NCI-H524 (cell line): Measurements from ENCODE around the gene TEX29.

Source experiments
- DNase-seq, 2 experiments: peaks; one replicate each; lab custom pipeline; 2025; lab: John Stamatoyannopoulos, UW

The TEX29 gene

GRCh38 chr13:111343186-111343805, 22.9 kb downstream of the TEX29 start:
- no peak for DNase-seq

DNA sequence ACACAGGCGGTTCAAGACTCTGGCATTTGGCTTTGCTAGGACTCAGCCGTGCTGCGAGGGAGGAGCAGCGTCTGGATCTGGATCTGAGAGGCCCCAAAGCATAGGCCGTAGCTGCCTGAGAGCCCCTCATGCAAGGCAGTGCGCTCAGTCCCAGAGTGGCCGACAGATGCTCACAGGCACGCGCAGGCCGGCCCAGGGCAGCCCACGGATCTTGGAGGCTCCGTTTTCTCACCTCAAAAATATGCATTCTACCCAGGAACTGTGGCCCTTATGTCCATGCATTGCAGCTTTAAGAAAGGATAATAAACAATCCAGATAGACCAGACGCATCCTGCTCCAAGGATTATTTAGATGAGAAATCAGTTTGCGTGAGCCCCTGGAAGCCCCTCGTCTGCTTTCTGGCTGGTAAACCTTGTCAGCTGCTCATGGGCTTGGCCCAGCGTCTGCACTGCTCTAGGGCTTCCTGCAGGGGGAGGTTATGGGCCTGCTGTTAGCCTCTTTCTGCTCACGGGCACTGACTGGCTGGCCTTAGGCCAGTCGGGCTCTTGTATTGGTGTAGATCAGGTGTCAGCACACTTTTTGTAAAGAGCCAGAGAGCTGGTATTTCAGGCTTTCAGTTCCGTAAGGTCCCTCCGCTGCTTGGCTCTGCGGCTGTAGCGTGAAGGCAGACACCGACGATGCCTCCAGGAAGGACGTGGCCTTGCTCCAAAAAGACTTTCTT, 24.2 kb downstream of the TEX29 start:
- peak; percentile 13 to 72 for DNase-seq

GRCh38 chr13:111345682-111346081, 25.2 kb downstream of the TEX29 start:
- no peak for DNase-seq

DNA sequence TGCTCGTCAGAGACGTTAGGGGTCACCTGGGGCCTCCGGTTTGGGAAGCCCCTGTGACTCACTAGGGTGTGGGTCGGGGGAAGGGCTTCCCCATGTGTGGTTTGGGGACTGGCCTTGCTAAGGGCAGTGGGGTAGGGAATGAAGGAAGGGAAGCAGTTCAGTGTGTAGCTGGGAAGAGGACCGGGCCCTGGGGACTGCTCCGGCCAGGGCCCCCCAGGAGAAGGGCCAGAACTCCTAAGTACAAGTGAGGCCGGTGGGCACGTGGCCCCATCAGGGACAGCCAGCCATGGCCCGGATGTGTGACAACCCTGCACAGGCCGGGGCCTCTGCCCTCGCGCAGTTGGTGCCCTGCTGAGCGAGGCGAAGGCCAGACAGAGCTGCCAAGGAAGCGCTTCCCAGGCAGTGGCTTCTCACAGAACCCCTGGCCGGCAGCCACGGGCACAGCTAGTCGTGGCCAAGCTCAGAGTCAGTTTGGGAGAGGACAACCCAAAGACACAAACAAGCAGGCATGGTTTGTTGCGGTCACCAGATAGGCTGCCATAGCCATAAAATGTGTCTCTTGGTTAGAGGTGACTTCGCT, 25.7 kb downstream of the TEX29 start:
- no peak for DNase-seq

- no peak for DNase-seq
Measured at GRCh38 chr13:111347438-111347837, 27.0 kb downstream of the TEX29 start.

DNA sequence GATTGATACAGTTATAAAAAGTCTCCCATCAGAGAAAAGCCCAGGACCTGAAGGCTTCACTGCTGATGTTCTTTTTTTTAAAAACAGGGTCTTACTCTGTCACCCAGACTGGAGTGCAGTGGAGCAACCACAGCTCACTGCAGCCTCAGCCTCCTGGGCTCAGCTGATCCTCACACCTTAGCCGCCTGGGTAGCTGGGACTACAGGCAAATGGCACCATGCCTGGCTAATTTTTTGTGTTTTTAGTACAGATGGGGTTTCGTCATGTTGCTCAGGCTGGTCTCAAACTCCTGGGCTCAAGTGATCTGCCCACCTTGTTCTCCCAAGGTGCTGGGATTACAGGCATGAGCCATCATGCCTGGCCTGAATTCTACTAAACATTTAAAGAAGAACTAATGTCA, 33.1 kb downstream of the TEX29 start:
- no peak for DNase-seq

DNA sequence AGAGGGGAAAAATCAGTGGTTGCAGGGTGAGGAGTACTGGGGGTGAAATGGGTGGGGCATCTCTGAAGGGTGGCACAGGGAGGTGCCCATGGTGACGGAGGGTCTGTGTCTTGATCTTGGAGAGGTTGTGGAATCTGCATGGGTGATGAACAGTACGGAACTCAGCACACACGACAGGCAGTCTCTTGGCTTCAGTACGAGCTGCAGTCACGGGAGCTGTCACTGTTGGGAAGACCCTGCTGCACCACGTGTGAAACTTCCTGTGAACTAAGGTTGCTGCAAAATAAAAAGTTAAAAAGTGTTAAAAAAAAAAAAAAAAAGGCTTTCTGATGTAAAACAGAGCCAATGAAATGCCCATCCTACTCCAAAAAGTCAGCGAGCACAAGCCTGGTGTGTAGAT, 34.3 kb downstream of the TEX29 start:
- no peak for DNase-seq

GRCh38 chr13:111356795-111357194, 36.4 kb downstream of the TEX29 start:
- DNase-seq = no peak

DNA sequence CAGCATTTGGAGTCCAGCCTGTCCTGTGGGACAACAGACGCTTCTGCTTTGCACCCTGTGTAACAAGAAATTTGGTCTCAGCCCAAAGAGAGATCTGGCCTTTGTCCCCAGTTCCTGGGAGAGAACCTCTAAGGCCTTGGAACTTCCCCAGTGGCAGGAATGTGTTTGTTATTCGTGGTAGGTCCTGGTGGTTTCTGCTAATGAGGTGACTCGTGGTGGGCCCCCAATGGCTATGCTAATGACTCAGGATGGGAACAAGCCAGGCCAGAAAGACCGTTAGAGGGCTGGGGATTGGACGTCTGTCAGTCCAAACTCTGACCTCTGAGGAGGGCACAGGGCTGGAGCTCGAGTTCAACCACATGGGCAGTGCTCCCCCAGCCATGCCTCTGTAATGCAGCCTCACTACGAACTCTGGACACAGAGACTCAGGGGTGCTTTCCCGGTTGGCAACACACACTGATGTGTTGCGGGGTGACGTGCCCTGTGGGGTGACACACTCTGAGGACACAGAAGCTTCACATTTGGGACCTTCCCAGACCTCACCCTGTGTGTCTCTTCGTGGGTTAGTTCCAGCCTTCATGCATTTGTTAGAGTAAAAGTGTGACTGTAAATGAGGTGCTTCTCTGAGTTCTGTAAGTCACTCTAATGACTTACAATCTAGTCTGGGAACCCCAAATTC, 38.9 kb downstream of the TEX29 start:
- DNase-seq = no peak

- DNase-seq = no peak
Measured at GRCh38 chr13:111359930-111360329, 39.5 kb downstream of the TEX29 start.

GRCh38 chr13:111360452-111360851, 40.0 kb downstream of the TEX29 start:
- no peak for DNase-seq

DNA sequence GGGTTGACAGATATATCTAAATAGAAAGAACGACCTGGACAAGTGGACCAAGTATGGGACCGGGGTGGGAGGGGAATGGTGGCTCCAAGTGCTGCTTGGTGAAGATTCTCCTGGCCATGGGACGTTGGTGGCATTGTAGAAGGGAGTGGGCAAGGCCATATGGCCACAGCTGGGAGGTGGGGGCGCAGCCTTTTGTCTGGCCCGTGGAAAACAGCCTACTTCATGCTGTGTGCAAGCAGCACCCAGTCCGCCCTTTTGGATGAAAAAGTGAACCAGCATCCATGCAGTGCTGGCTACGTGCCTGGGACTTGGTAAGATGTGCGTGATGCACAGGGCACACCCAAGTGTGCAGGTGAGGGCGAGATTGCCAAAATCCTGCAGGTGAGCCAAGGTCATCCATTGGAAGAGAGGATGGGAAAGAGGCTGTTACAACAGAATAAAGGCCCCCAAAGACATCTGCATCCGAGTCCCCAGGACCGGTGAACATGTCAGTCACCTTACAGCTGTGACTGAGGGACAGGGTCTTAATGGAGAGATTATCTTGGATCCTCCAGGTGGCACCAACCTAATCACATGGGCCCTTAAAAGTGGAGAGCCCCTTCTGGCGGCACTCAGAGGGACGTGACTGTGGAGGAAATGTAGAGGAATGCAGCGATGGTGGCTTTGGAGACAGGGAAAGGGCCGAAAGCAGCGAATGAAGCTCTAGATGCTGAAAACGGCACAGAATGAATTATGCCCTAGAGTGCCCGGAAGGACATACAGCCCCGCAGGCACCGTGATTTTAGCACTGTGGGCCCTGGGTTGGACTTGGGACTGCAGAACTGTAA, 40.8 kb downstream of the TEX29 start:
- peak; percentile 40 to 69 for DNase-seq

- DNase-seq = no peak
Measured at GRCh38 chr13:111361873-111362648, 41.6 kb downstream of the TEX29 start.

DNA sequence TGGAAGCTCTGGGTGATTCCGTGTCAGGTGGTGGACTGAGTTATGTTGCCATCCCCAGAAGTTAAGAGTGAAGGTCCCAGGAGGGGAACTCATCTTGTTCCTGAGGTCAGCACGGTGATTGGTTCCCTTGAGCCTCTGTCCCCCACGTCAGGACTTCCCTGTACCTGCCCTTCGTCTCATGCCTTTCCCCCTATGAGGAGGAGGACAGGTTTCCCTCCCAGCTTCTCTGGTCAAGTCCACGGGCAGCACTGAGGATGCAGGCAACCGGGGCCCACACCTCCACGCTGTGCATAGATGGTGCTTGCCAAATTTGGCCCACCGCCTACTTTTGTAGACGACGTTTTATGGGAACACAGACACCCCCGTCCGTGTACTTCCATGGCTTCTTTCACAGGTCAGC, 42.7 kb downstream of the TEX29 start:
- DNase-seq = no peak

GRCh38 chr13:111363591-111363990, 43.1 kb downstream of the TEX29 start:
- DNase-seq = no peak

DNA sequence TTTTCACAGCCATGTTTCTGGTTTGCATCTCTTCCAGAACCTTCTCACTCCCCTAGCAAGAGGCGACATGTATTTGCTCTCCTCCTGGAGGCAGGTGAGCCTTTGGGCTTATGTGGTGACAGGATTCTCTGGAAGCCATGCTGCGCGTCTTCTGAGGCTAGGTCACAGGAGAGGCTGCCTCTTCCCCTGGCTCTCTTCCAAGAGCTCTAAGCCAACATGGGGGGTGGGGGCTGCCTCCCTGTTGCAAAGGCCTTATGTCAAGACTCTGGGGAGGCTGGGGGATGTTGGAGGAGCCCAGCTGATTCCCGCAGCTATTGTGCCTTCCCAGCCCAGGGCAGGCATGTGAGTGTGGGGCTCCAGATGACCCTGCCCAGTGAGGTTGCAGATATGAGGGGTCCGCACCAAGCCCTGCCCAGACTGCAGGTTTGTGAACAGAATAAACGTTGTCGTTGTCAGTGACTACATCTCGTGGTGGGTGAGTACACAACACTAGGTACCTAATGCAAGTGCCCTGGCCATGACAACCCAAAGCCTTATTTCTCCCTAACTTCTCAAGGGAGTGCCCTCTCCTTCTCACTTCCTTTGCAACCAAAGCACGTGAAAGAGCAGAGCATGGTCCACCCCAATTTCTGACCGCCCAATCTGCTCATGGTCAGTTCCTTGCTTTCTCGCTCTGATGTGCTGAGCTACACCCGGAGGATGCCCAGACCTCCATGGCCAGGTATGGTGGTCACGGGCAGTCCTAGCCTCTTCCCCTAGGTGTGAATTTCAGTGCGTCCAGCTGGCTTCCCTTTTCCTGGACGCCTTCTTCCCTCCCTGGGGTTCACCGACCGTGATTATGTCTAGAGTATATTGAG, 44.9 kb downstream of the TEX29 start:
- DNase-seq = peak; percentile 4 to 44

- DNase-seq = no peak
Measured at GRCh38 chr13:111367340-111367739, 46.9 kb downstream of the TEX29 start.

DNA sequence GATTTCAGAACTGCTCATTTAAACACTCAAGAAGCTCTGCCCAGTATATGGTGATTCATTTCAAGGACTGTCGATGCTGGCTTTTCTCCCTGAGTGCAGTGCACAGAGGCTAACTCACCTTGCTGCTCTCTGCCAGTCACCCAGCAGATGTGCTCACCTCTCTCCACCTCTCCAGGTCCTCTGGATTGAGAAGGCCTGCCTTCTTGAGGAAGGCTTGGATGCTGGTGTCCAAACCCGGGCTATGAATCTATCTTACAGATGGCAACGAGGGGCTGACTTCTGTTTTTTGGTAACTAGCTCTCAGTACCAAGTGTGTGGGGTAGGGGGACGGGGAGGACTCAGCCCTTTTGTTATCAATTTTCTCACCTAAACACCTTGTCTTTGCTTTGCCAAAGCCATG, 47.6 kb downstream of the TEX29 start:
- no peak for DNase-seq

DNA sequence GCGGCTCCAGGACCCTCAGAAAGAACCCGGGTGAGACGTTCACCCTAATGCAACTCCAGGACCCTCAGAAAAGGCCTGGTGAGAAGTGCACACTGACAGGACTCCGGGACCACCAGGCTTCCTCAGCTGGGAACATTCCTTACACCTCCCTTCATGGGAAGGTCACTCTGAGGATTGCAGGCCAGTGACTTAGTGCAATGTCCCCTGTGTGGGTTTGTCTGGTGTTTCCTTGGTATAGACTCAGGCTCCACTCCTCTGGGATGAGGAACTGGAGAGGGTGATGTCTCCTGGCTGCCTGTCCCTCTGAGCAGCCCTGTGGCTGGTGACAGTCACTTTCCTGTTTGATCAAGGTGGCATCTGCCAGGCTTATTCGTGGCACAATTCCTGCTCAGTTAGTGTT, 49.7 kb downstream of the TEX29 start:
- DNase-seq = no peak
